Activated T-cell treated with anti-CD3 and anti-CD28 coated beads, Interleukin-2, amount 50 U/mL, for 4 hours (primary cell): ENCODE data around the gene KRT12. TPM values are rescaled to one million over a fixed set of nuclear protein-coding genes. Genes with fewer than 3 reads are reported as not detected.
A peak's percentile ranks its signal among the peaks of the same experiment; 100 is the strongest.
"Not testable (repeated sequence)": the region's sequence is repeated elsewhere in the genome, so short reads cannot be mapped to it uniquely, and the experiment has no call there.

Source experiments
- ATAC-seq, 2 donors: fragments of 200-7000 bp; cut with Tn5 transposase; one replicate each; pipeline ENCODE4 v1.10.0; 2021
- DNase-seq: peaks from one replicate; pipeline ENCODE4 v3.0.0-alpha.2; 2020
- H3K27me3 Mint-ChIP-seq: one replicate; pipeline ENCODE4 v1.8.0; 2021; ENCODE audit warnings: low read depth, mixed read lengths
- H3K36me3 Mint-ChIP-seq: one replicate; pipeline ENCODE4 v1.8.0; 2022; ENCODE audit warnings: mixed read lengths; ENCODE audit not compliant: insufficient read depth
- H3K4me1 Mint-ChIP-seq: one replicate; pipeline ENCODE4 v1.8.0; 2021; ENCODE audit warnings: low read depth, mixed read lengths
- H3K4me3 Mint-ChIP-seq: one replicate; pipeline ENCODE4 v1.8.0; 2021; ENCODE audit warnings: mild to moderate bottlenecking, moderate library complexity, mixed read lengths
- H3K9me3 Mint-ChIP-seq: one replicate; pipeline ENCODE4 v1.8.0; 2021; ENCODE audit warnings: mixed read lengths
- total RNA-seq, 3 donors: library from RNA; stranded (reverse); gene quantifications; one replicate each; pipeline ENCODE4 v1.2.1, GENCODE V29; 2021

Gene KRT12
- total RNA-seq, 3 donors from 2014 or later = not detected

GRCh38 chr17:40819528-40820125, 47.4 kb downstream of the KRT12 start:
- peaks cover 23% of the 10 kb centered on the region for H3K4me1 Mint-ChIP-seq
- ATAC-seq = no peak
- peak overlapping the region; percentile 78 for H3K4me3 Mint-ChIP-seq
- no peaks in the 10 kb centered on the region for H3K9me3 Mint-ChIP-seq
- no peak for DNase-seq
- peaks cover 28% of the 10 kb centered on the region for H3K36me3 Mint-ChIP-seq
- H3K27me3 Mint-ChIP-seq = peaks cover 9% of the 10 kb centered on the region

- Mint-ChIP-seq H3K4me3 (peak overlapping the region; percentile 87), H3K9me3 (no peaks in the 10 kb centered on the region), H3K27me3 (peaks cover 12% of the 10 kb centered on the region), H3K4me1 (peaks cover 23% of the 10 kb centered on the region), H3K36me3 (peaks cover 25% of the 10 kb centered on the region)
- ATAC-seq = peak; percentile 94
- DNase-seq = peak; percentile 80
These were observed 48.1 kb downstream of the KRT12 start for GRCh38 chr17:40818733-40819527.

DNA sequence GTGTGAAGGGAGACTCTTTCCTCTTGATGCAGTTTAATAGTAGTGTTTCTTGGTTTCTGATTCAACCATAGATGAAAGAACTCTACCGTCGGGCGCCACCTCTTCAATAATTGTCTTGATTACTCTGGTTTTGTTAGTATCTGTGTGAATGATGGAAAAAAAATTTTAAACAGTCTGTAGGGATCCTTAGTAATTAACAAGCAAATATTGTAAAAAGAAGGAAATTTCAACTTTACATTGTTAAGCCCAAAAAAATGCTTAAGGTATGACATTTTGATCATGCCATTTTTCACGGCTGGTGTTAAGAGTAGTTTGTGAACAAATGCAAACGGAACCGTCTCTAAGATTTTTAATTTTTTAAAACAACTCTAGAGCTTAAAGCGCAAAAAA, 48.7 kb downstream of the KRT12 start:
- ATAC-seq = no peak

GRCh38 chr17:40817103-40817682, 49.8 kb downstream of the KRT12 start:
- no peaks in the 10 kb centered on the region for H3K9me3 Mint-ChIP-seq
- H3K4me1 Mint-ChIP-seq = peaks cover 23% of the 10 kb centered on the region
- H3K4me3 Mint-ChIP-seq = peak overlapping the region; percentile 65
- DNase-seq = no peak
- H3K36me3 Mint-ChIP-seq = peaks cover 22% of the 10 kb centered on the region
- peaks cover 21% of the 10 kb centered on the region for H3K27me3 Mint-ChIP-seq
- no peak for ATAC-seq

More for the DNA sequence above, 48.7 kb downstream of the KRT12 start:
- peak overlapping the region; percentile 87 for H3K4me3 Mint-ChIP-seq
- H3K27me3 Mint-ChIP-seq = peaks cover 12% of the 10 kb centered on the region
- H3K9me3 Mint-ChIP-seq = no peaks in the 10 kb centered on the region
- peaks cover 23% of the 10 kb centered on the region for H3K4me1 Mint-ChIP-seq
- DNase-seq = no peak
- H3K36me3 Mint-ChIP-seq = peaks cover 25% of the 10 kb centered on the region

DNA sequence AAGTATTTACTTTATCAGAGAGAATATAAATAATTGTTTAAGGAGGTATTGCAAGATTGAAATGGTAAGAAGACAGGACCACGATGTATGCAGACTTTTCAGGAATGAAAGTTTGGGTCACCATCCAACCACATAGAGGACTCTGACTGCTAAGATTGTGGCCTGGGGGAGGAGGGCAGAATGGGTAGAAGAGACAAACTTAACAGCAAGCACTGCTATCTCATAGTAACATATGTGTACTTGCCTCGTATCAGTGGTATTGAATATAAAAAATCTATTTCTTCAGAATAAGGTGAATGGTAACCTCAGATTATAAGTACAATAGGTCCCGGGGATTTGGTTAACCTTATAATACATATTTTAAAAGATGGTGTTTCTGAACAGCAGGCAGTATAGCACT, 50.5 kb downstream of the KRT12 start:
- DNase-seq (no peak), ATAC-seq (no peak)
- peaks cover 27% of the 10 kb centered on the region for H3K27me3 Mint-ChIP-seq
- peak overlapping the region; percentile 65 for H3K4me3 Mint-ChIP-seq
- H3K36me3 Mint-ChIP-seq = peaks cover 21% of the 10 kb centered on the region
- H3K4me1 Mint-ChIP-seq = peaks cover 23% of the 10 kb centered on the region
- H3K9me3 Mint-ChIP-seq = no peaks in the 10 kb centered on the region

- Mint-ChIP-seq H3K27me3 (peaks cover 35% of the 10 kb centered on the region), H3K4me1 (peaks cover 22% of the 10 kb centered on the region), H3K36me3 (peaks cover 21% of the 10 kb centered on the region), H3K4me3 (no peak overlapping the region), H3K9me3 (no peaks in the 10 kb centered on the region)
- ATAC-seq = no peak
- DNase-seq = no peak
These were observed 51.6 kb downstream of the KRT12 start for GRCh38 chr17:40815381-40815780.

DNA sequence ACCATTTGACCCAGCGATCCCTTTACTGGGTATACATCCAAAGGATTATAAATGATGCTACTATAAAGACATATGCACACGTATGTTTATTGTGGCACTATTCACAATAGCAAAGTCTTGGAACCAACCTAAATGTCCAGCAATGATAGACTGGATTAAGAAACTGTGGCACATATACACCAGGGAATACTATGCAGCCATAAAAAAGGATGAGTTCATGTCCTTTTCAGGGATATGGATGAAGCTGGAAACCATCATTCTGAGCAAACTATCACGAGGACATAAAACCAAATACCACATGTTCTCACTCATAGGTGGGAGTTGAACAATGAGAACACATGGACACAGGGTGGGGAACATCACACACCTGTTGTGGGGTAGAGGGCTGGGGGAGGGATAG, 52.4 kb downstream of the KRT12 start:
- ATAC-seq, H3K4me3 Mint-ChIP-seq, H3K9me3 Mint-ChIP-seq, DNase-seq: not testable (repeated sequence)
- Mint-ChIP-seq H3K4me1 (peaks cover 14% of the 10 kb centered on the region), H3K36me3 (peaks cover 21% of the 10 kb centered on the region), H3K27me3 (peaks cover 43% of the 10 kb centered on the region)

- Mint-ChIP-seq H3K27me3 (peaks cover 48% of the 10 kb centered on the region), H3K9me3 (no peaks in the 10 kb centered on the region), H3K36me3 (peaks cover 21% of the 10 kb centered on the region), H3K4me1 (peaks cover 11% of the 10 kb centered on the region), H3K4me3 (no peak overlapping the region)
- ATAC-seq (no peak), DNase-seq (no peak)
These were observed 53.2 kb downstream of the KRT12 start for GRCh38 chr17:40813804-40814203.

- DNase-seq (no peak), ATAC-seq (no peak)
- peaks cover 55% of the 10 kb centered on the region for H3K27me3 Mint-ChIP-seq
- no peaks in the 10 kb centered on the region for H3K9me3 Mint-ChIP-seq
- H3K4me1 Mint-ChIP-seq = peaks cover 3% of the 10 kb centered on the region
- H3K36me3 Mint-ChIP-seq = peaks cover 11% of the 10 kb centered on the region
- no peak overlapping the region for H3K4me3 Mint-ChIP-seq
These were observed 54.4 kb downstream of the KRT12 start for GRCh38 chr17:40812639-40813038.

Other genes with a start within 250 kb of the KRT12 start
- gene SMARCE1, start 219.4 kb downstream of the KRT12 start, total RNA-seq = 100 to 1,000 TPM; 105 to 117 (median 106) TPM
- not detected for gene KRT222, start 202.0 kb downstream of the KRT12 start, total RNA-seq
- gene KRT24, start 163.5 kb downstream of the KRT12 start, total RNA-seq = not detected
- gene KRT25, start 111.9 kb downstream of the KRT12 start, total RNA-seq = not detected
- not detected for gene KRT26, start 95.0 kb downstream of the KRT12 start, total RNA-seq
- gene KRT27, start 84.7 kb downstream of the KRT12 start, total RNA-seq = not detected
- gene KRT28, start 67.3 kb downstream of the KRT12 start, total RNA-seq = not detected
- 10 to 100 TPM; 48.7 to 50.0 (median 49.7) TPM for gene KRT10, start 44.6 kb downstream of the KRT12 start, total RNA-seq
- under 1 TPM; 0.19 to 0.30 (median 0.21) TPM for gene KRT20, start 18.0 kb upstream of the KRT12 start, total RNA-seq
- not detected for gene KRT23, start 70.4 kb upstream of the KRT12 start, total RNA-seq
- not detected for gene KRT39, start 99.7 kb upstream of the KRT12 start, total RNA-seq
- not detected for gene KRT40, start 117.1 kb upstream of the KRT12 start, total RNA-seq
- not detected for gene KRTAP3-3, start 126.9 kb upstream of the KRT12 start, total RNA-seq
- gene KRTAP3-2, start 132.7 kb upstream of the KRT12 start, total RNA-seq = not detected
- not detected for gene KRTAP3-1, start 141.9 kb upstream of the KRT12 start, total RNA-seq
- not detected for gene KRTAP1-5, start 160.0 kb upstream of the KRT12 start, total RNA-seq
- not detected for gene KRTAP1-4, start 163.0 kb upstream of the KRT12 start, total RNA-seq
- not detected for gene KRTAP1-3, start 167.7 kb upstream of the KRT12 start, total RNA-seq
- gene KRTAP1-1, start 174.2 kb upstream of the KRT12 start, total RNA-seq = not detected
- gene KRTAP2-1, start 180.1 kb upstream of the KRT12 start, total RNA-seq = not detected
- gene KRTAP2-2, start 188.0 kb upstream of the KRT12 start, total RNA-seq = not detected
- gene KRTAP2-3, start 192.9 kb upstream of the KRT12 start, total RNA-seq = not detected
- not detected for gene KRTAP2-4, start 198.7 kb upstream of the KRT12 start, total RNA-seq
- not detected for gene KRTAP4-7, start 216.9 kb upstream of the KRT12 start, total RNA-seq
- not detected for gene KRTAP4-8, start 230.9 kb upstream of the KRT12 start, total RNA-seq
- gene KRTAP4-16, start 235.0 kb upstream of the KRT12 start, total RNA-seq = not detected
- not detected for gene KRTAP4-9, start 238.2 kb upstream of the KRT12 start, total RNA-seq